KMS-11 (cell line): ENCODE results near the gene ZNF750.

Experiments
- H2AFZ ChIP-seq: fragments of 200-600 bp; sonication (generic); 2 replicates; pipeline ENCODE4 v1.6.1; 2016; ENCODE audit warnings: antibody characterized with exemption, mixed run types, low read depth
- H3K27ac ChIP-seq: fragments of 200-600 bp; sonication (generic); 2 replicates; pipeline ENCODE4 v1.6.1; 2016; ENCODE audit warnings: mild to moderate bottlenecking, mixed run types
- H3K27me3 ChIP-seq: fragments of 200-600 bp; sonication (generic); 2 replicates; pipeline ENCODE4 v1.6.1; 2017; ENCODE audit warnings: mild to moderate bottlenecking, low read depth, mixed run types, moderate library complexity; ENCODE audit not compliant: insufficient read depth
- H3K36me3 ChIP-seq: fragments of 200-600 bp; sonication (generic); 2 replicates; pipeline ENCODE4 v1.6.1; 2017; ENCODE audit warnings: mild to moderate bottlenecking, mixed run types; ENCODE audit not compliant: insufficient read depth
- H3K4me1 ChIP-seq: fragments of 200-600 bp; sonication (generic); 2 replicates; pipeline ENCODE4 v1.6.1; 2016; ENCODE audit warnings: mild to moderate bottlenecking, low read depth, mixed run types; ENCODE audit not compliant: poor library complexity, severe bottlenecking
- H3K4me2 ChIP-seq: fragments of 200-600 bp; sonication (generic); 2 replicates; pipeline ENCODE4 v1.7.0; 2016; ENCODE audit warnings: mild to moderate bottlenecking, mixed run types
- H3K4me3 ChIP-seq: fragments of 200-600 bp; sonication (generic); IDR thresholded peaks from 2 replicates; pipeline ENCODE4 v1.6.1; 2017; ENCODE audit warnings: low read depth, low read length, mixed read lengths; ENCODE audit not compliant: insufficient read depth
- H3K79me2 ChIP-seq: fragments of 200-600 bp; sonication (generic); 2 replicates; pipeline ENCODE4 v1.6.1; 2016; ENCODE audit warnings: low read depth, mixed run types; ENCODE audit not compliant: insufficient read depth
- H3K9ac ChIP-seq: fragments of 200-600 bp; sonication (generic); 2 replicates; pipeline ENCODE4 v1.6.1; 2016; ENCODE audit warnings: mild to moderate bottlenecking, mixed run types
- H4K20me1 ChIP-seq: fragments of 200-600 bp; sonication (generic); 2 replicates; pipeline ENCODE4 v1.6.1; 2016; ENCODE audit warnings: mild to moderate bottlenecking, mixed run types; ENCODE audit not compliant: insufficient read depth
- CTCF ChIP-seq: fragments of 200-600 bp; sonication (generic); conservative IDR thresholded peaks from 2 replicates; pipeline ENCODE4 v1.6.1; 2017; ENCODE audit warnings: low read depth, mild to moderate bottlenecking, antibody characterized with exemption, low read length, moderate library complexity, mixed read lengths

Gene ZNF750

DNA sequence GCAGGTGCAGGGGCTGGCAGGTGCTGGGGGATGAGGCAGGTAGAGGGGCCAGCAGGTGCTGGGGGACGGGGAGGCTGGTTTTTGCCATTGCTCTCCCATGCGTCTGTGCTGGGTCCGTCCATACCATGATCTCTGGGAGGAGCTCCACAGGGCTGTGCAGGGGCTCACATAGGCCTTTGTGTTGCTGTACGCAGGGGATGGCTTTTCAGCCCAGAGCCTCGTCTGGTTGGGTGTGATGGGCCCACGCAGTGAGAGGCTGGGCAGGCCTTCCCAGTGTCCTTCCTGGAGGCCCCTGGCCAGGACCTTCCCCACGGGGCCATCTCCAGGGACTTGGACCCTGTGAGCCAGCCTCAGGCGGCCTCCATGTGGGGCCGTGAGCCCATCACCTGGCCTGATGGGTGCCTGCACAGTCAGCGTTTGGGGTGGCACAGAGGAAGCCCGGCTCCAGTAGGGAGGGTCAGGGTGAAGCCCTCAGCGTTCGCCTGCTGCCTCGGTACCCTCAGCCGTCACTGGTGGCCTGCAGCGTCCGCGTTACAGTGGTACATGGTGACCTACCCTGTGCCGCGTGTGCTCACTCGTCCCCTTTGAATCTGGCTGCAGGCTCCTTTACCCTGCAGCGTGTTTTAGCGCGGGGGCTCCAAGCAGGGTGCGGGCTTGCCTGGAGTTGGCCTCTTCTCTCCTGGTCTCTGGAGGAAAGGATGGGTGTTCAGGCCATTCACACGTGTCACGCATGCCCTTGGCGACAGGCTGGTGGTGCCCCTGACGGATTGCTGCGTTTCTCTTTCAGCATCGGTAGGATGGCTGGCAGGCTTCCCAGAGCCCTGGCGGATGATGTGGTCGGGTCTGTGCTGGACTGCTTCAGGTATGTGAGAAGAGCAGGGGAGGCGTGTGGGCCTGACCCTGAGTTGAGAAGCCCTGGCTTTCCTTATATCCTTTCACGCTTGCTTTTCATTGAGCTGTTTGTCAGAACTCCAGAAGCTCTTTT lies 30.6 kb downstream of the ZNF750 start:
- Histone ChIP-seq H3K27ac (no peak overlapping the region), H3K4me2 (no peak overlapping the region), H3K79me2 (no peaks in the 10 kb centered on the region), H3K4me3 (no peak overlapping the region), H3K27me3 (no peaks in the 10 kb centered on the region), H2AFZ (no peak overlapping the region), H3K4me1 (no peaks in the 10 kb centered on the region), H3K36me3 (no peaks in the 10 kb centered on the region), H4K20me1 (no peaks in the 10 kb centered on the region), H3K9ac (no peak overlapping the region)
- TF ChIP-seq CTCF, result no peak

DNA sequence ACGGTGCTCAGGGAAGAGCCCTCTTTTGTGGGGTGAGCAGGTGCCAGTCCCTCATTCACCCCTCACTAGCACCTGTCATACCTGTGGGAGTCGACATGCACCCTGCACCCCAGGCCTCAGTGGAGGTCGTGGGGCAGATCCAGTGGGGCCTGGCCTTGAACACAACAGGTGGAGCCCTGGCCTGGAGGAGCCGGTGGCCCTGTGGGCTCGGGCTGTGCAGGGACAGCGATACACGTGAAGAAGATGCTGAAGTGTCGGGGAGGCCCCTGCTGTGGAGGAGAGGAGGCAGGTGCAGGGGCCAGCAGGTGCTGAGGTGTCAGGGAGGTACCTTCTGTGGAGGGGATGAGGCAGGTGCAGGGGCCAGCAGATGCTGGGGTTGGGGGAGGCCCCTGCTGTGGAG lies 31.8 kb downstream of the ZNF750 start:
- Histone ChIP-seq H3K9ac (no peak overlapping the region), H3K36me3 (no peaks in the 10 kb centered on the region), H3K4me2 (no peak overlapping the region), H4K20me1 (no peaks in the 10 kb centered on the region), H3K4me3 (no peak overlapping the region), H3K4me1 (no peaks in the 10 kb centered on the region), H3K27ac (no peak overlapping the region), H3K79me2 (no peaks in the 10 kb centered on the region), H2AFZ (no peak overlapping the region), H3K27me3 (no peaks in the 10 kb centered on the region)
- TF ChIP-seq CTCF, result no peak

GRCh38 chr17:82807562-82807961 lies 32.3 kb downstream of the ZNF750 start:
- no peaks in the 10 kb centered on the region for H3K27me3 ChIP-seq
- H3K36me3 ChIP-seq, result no peaks in the 10 kb centered on the region
- H3K27ac ChIP-seq, result no peak overlapping the region
- no peak overlapping the region for H2AFZ ChIP-seq
- no peaks in the 10 kb centered on the region for H3K4me1 ChIP-seq
- no peak overlapping the region for H3K4me2 ChIP-seq
- TF ChIP-seq CTCF, result no peak
- H3K4me3 ChIP-seq, result no peak overlapping the region
- H3K79me2 ChIP-seq, result no peaks in the 10 kb centered on the region
- no peak overlapping the region for H3K9ac ChIP-seq
- no peaks in the 10 kb centered on the region for H4K20me1 ChIP-seq

DNA sequence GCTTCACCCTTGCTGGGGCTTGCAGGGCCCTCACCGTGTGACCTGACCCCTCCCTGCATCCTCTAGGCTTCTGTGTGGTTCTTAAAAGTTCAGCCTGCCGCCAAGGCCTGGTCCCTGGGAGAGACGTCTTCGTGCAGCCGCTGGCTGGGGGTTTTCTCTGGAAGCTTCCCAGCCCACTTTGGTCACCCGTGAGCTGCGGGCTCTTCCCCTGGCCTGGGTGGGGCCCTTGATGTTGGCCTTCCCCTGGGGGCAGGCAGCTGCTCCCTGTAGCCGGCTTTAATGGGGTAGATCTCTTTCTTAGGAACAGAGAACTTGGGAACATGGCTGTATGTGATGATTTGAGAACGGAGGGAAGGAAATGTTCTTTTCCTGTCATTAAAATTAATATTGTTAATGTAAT lies 32.7 kb downstream of the ZNF750 start:
- Histone ChIP-seq H3K4me1 (no peaks in the 10 kb centered on the region), H2AFZ (no peak overlapping the region), H3K36me3 (no peaks in the 10 kb centered on the region), H4K20me1 (0 out of 2 replicates have a peak, but pooled peaks cover 4% of the 10 kb centered on the region), H3K9ac (no peak overlapping the region), H3K27ac (no peak overlapping the region), H3K4me2 (no peak overlapping the region), H3K4me3 (no peak overlapping the region), H3K79me2 (no peaks in the 10 kb centered on the region), H3K27me3 (no peaks in the 10 kb centered on the region)
- TF ChIP-seq CTCF, result no peak
